GM10248 (cell line): ENCODE data around the gene PRDM16.

Source experiments
- CTCF ChIA-PET: fragments of 300-600 bp; sonication (Branson Sonifier 250); formaldehyde crosslinking; extraction: SDS; loops from one replicate; lab custom pipeline; 2021; ENCODE audit warnings: antibody characterized with exemption; lab: Yijun Ruan, JAX
- POLR2A ChIA-PET: fragments of 350-650 bp; sonication (Branson Sonifier 250); formaldehyde crosslinking; extraction: SDS; loops from one replicate; lab custom pipeline; 2020; ENCODE audit warnings: antibody characterized with exemption; lab: Yijun Ruan, JAX
- DNase-seq: peaks from one replicate; pipeline ENCODE4 v3.0.0; 2012; ENCODE audit errors: extremely low spot score
- TF ChIP-seq, protein P1 (sequence below): IDR thresholded peaks from 2 replicates; pipeline ENCODE4 v1.5.1; 2012; ENCODE audit warnings: mild to moderate bottlenecking, low read depth; ENCODE audit errors: extremely low read depth, missing control alignments, control extremely low read depth

PRDM16 gene

DNA sequence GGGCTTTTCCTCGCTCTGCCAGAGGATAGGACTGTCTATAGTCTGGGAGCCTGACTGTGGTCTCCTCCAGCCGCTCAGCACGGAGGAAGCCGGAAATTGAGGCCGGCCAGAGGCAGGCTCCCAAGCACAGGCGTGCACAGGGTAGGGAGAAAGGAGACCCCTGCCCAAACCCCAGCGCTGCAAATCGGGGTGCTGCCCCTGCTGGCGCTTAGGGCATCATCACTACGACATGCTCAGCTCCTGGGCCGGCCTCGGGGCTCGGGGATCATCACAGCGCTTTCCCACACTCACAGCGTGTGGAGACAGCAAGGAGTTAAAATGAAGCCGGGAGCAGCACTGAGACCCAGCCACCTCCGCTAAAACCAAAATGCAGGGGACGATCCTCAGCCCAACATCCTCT lies 322.7 kb downstream of the PRDM16 start:
- CTCF ChIA-PET = no interaction called here
- TF ChIP-seq, protein P1, sequence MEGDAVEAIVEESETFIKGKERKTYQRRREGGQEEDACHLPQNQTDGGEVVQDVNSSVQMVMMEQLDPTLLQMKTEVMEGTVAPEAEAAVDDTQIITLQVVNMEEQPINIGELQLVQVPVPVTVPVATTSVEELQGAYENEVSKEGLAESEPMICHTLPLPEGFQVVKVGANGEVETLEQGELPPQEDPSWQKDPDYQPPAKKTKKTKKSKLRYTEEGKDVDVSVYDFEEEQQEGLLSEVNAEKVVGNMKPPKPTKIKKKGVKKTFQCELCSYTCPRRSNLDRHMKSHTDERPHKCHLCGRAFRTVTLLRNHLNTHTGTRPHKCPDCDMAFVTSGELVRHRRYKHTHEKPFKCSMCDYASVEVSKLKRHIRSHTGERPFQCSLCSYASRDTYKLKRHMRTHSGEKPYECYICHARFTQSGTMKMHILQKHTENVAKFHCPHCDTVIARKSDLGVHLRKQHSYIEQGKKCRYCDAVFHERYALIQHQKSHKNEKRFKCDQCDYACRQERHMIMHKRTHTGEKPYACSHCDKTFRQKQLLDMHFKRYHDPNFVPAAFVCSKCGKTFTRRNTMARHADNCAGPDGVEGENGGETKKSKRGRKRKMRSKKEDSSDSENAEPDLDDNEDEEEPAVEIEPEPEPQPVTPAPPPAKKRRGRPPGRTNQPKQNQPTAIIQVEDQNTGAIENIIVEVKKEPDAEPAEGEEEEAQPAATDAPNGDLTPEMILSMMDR = no peak
- POLR2A ChIA-PET = no interaction called here
- DNase-seq = no peak

DNA sequence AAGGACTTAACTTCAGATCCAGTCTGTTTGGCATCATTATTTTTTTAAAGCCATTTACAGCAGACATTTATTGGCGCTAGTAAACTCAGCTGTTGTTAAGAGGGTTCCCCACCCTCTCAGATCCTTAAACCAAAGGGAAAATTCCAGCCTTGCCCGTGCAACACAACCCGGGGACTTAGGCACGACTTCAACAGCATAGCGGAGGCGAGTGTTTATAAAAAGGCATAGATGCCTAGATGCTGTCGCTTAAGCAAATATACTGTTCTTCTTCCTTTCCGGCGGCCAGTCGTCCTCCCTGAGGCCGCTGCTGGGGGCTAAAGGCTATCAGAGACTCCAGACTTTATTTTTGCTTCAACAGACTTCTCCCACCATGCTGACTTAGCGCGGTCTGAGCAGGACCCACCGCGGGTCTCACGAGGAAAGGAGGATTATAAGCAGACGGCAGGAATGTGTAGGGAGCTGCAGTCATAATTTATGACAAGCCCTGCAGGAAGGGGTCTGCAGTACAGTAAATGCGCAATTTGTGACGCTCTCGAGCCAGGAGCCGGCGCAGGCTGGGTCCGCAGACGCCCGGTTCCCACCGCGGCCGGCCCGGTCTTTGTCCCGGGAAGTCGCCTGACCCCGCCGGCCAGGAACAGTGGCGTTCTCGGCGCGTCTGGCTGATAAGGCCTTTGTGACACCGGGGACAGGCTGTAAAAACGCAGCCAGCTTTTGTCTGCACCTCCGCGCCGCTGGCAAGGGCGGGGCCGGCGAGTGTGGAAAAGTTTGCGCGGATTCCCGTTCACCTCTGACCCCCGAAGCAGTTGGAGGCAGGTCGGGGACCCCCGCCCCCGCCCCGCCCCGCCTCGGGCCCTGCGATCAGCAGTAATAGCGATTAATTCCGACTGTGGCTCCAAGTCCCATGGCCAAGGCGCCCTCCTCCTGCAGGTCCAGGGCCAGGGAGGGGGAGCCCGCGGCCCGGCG lies 324.3 kb downstream of the PRDM16 start:
- TF ChIP-seq, protein P1 = no peak
- CTCF ChIA-PET = no interaction called here
- DNase-seq = no peak
- POLR2A ChIA-PET = no interaction called here

DNA sequence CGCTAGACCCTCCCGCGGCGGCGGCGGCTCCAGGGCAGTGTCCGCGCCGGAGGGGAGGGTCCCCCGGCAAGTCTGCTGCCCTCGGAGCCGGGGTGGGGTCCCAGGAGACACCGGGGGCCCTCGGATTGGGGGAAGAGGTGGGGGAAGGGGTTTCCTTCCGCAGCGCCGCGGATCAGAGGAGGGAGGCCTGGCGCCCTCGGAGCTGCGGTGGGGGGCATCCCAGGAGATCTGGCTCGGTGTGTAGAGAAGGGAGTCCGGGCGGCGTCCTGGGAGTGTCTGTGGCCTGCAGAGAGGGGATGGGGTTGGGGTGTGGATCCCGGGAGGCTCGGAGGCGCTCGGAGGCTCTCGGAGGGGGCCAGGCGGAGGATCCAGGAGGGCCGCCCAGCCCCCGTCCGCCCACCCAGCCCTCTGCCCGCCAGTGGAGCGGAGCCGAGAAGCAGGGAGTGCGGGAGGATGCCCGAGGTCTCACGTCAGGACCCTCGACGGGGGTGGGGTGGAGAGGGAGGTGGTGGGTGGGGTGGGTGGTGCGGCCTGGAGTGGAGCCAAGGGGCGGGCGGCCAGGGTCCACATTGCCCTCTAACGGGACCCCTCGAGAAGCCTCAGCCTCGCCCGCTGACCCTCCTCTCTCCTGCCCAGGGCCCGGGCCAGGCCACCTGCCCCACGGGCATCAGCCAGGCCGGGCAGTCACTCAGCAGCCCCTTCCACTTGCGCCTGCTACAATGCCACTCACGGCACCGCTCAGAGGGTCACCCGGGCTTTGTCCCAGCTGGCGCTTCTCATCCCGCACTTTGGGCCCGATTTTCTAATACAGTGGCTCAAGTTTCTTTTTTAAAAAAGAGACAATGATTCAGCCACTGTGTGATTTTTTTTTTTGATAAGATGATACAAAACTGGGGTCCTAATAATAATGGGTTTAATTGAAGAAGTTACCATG lies 325.3 kb downstream of the PRDM16 start:
- CTCF ChIA-PET = no interaction called here

DNA sequence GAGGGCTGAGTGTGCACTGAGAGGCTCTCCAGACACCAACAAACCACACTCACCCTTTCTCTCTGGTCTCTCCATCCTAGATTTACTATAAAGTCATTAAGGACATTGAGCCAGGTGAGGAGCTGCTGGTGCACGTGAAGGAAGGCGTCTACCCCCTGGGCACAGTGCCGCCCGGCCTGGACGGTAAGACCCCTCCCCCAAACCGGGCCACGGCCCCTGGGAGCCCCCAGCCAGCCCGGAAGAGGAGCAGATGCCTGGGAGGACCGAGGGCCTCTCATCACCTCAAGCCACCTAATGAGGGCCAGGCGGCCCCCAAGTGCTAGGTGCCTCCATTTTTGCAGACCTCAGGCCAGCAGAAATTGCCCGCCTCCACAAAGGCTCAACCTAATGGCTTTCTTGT lies 327.4 kb downstream of the PRDM16 start:
- DNase-seq = no peak
- TF ChIP-seq, protein P1 = no peak
- ChIA-PET POLR2A (no interaction called here), CTCF (no interaction called here)

More for the DNA sequence above, 325.3 kb downstream of the PRDM16 start:
- POLR2A ChIA-PET = no interaction called here
- no peak for DNase-seq
- TF ChIP-seq, protein P1 = no peak

DNA sequence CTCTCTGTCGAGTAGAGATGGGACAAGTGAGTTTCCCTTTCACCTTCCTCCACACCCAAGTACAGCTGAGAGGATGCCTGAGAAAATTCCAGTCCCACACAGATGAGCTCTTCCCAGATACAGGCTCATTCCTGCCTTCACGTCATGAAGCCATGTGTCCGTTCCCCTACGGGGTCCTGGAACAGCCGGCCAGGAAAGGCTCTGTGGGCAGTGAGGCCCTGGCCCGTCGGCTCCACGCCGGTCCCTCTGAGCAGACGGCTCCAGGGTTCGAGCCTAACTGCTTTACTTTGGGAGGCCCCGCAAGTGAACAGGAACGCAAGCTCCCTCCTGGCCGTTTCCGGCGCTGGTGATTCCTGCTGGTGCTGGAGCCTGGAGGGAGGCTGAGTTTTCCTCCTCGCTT lies 328.3 kb downstream of the PRDM16 start:
- DNase-seq = no peak
- TF ChIP-seq, protein P1 = no peak
- POLR2A ChIA-PET = no interaction called here
- CTCF ChIA-PET = interaction anchor here (1.0 kb wide), 1 partner anchor 25 kb away, joined by 3 read pairs; no protein-coding TSS in a partner anchor

DNA sequence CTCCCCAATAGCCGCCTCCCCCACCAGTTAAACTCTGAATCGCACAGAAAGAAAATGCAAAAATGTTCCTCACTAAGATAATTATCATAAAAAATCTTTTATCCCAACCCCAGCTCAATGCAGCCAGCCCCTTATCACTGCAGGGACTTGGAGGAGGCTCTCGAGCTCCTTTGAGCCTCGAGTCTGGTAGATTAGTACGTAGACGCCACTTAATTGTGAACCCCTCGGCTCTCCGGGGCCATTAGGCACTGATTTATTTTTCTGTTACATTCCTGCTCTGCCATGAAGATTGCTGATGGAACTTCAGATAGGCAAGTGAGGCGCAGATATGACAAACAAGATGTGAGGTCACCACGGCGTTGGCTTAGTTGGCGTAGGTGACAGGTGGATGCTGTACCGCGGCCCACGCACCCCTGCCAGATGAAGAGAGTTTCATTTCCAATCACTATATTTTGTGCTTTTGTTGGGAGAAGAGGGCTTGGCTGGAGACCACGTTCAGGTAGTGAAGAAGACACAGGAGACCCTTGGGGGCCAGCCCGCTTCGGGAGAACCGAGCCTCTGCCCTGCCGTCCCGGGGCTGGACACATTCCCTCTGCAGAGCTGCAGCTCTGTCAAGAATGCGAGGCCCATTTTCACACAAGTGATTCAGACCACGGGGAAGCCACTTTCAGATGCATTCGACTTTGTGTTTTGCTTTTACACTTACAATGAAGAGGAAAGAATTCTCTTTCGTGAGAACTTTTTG lies 329.6 kb downstream of the PRDM16 start:
- ChIA-PET POLR2A (no interaction called here), CTCF (no interaction called here)
- TF ChIP-seq, protein P1 = no peak
- no peak for DNase-seq
